IMR-90 (cell line): ENCODE data around the gene NPBWR2. TPM values are rescaled to one million over a fixed set of nuclear protein-coding genes. Genes with fewer than 3 reads are reported as not detected.

Experiments used
- ATAC-seq: fragments of 200-7000 bp; cut with Tn5 transposase; 2 replicates; pipeline ENCODE4 v1.9.1; 2020; ENCODE audit warnings: low read depth, mild to moderate bottlenecking, moderate library complexity
- BruUV-seq: library from RNA; stranded (reverse); fragments of 400-500 nt; replicated peaks from 2 replicates; lab custom pipeline; 2021; lab: Mats Ljungman, UMichigan
- CTCF ChIA-PET: fragments of 300-600 bp; formaldehyde crosslinking; extraction: SDS; loops from one replicate; lab custom pipeline; 2021; ENCODE audit warnings: antibody characterized with exemption; lab: Yijun Ruan, JAX
- POLR2A ChIA-PET: fragments of 300-600 bp; sonication (Branson Sonifier 250); formaldehyde crosslinking; loops from one replicate; lab custom pipeline; 2022; ENCODE audit warnings: antibody characterized with exemption; ENCODE audit not compliant: unreplicated experiment; lab: Charles Lee
- DNase-seq: peaks from one replicate; pipeline ENCODE4 v3.0.0; 2013
- H2AFZ ChIP-seq: replicated peaks from 2 replicates; pipeline ENCODE3; 2013; ENCODE audit warnings: low read length, mild to moderate bottlenecking; ENCODE audit not compliant: poor library complexity
- H2AK5ac ChIP-seq: 2 replicates; pipeline ENCODE4 v1.6.1; 2013; ENCODE audit warnings: low read depth, low read length, inconsistent platforms
- H2AK9ac ChIP-seq: replicated peaks from 2 replicates; pipeline ENCODE3; 2013; ENCODE audit warnings: mild to moderate bottlenecking, low read depth, low read length, moderate library complexity; ENCODE audit not compliant: poor library complexity
- H2BK120ac ChIP-seq: 2 replicates; pipeline ENCODE4 v1.6.1; 2013; ENCODE audit warnings: low read depth, low read length, inconsistent platforms
- H2BK15ac ChIP-seq: 3 replicates; pipeline ENCODE4 v1.6.1; 2013; ENCODE audit warnings: low read depth, low read length, inconsistent platforms
- H2BK20ac ChIP-seq: 2 replicates; pipeline ENCODE4 v1.6.1; 2013; ENCODE audit warnings: low read depth, mild to moderate bottlenecking, inconsistent platforms, low read length, moderate library complexity
- H2BK5ac ChIP-seq: 2 replicates; pipeline ENCODE4 v1.6.1; 2013; ENCODE audit warnings: mild to moderate bottlenecking, low read depth, low read length, inconsistent platforms; ENCODE audit not compliant: poor library complexity, severe bottlenecking
- H3K14ac ChIP-seq: replicated peaks from 2 replicates; pipeline ENCODE4 v1.6.1; 2013; ENCODE audit warnings: low read depth, low read length, inconsistent platforms
- H3K18ac ChIP-seq: 2 replicates; pipeline ENCODE4 v1.6.1; 2013; ENCODE audit warnings: low read depth, low read length, control low read depth
- H3K23ac ChIP-seq: 2 replicates; pipeline ENCODE4 v1.6.1; 2013; ENCODE audit warnings: low read depth, low read length, inconsistent platforms
- H3K27ac ChIP-seq: 2 replicates; pipeline ENCODE4 v1.5.1; 2013; ENCODE audit warnings: mild to moderate bottlenecking, control low read depth, low read length; ENCODE audit not compliant: insufficient read depth
- H3K27me3 ChIP-seq: 2 replicates; pipeline ENCODE4 v1.6.1; 2013; ENCODE audit warnings: low read length; ENCODE audit not compliant: control insufficient read depth, insufficient read depth
- H3K36me3 ChIP-seq: 2 replicates; pipeline ENCODE4 v1.6.1; 2013; ENCODE audit warnings: low read length, mixed read lengths; ENCODE audit not compliant: control insufficient read depth, insufficient read depth
- H3K4ac ChIP-seq: 2 replicates; pipeline ENCODE4 v1.6.1; 2013; ENCODE audit warnings: low read depth, low read length, inconsistent platforms
- H3K4me1 ChIP-seq: 2 replicates; pipeline ENCODE4 v1.6.1; 2013; ENCODE audit warnings: low read length, mixed read lengths; ENCODE audit not compliant: control insufficient read depth, insufficient read depth
- H3K4me2 ChIP-seq: 2 replicates; pipeline ENCODE4 v1.6.1; 2013; ENCODE audit warnings: low read depth, mild to moderate bottlenecking, control low read depth, low read length, moderate library complexity
- H3K4me3 ChIP-seq: 2 replicates; pipeline ENCODE4 v1.5.1; 2013; ENCODE audit warnings: low read depth, mild to moderate bottlenecking, control low read depth, low read length, moderate library complexity; ENCODE audit not compliant: insufficient read depth
- H3K56ac ChIP-seq: 2 replicates; pipeline ENCODE4 v1.6.1; 2013; ENCODE audit warnings: low read length, inconsistent platforms; ENCODE audit not compliant: insufficient read depth; ENCODE audit errors: extremely low read depth
- H3K79me1 ChIP-seq, 2 experiments: 2 replicates each; pipeline ENCODE4 v1.6.1; 2013; ENCODE audit warnings: low read length in 2 of 2, inconsistent platforms in 1 of 2, low read depth in 1 of 2
- H3K9ac ChIP-seq: 2 replicates; pipeline ENCODE4 v1.6.1; 2013; ENCODE audit warnings: low read depth, low read length, control low read depth
- H3K9me1 ChIP-seq: 2 replicates; pipeline ENCODE4 v1.6.1; 2013; ENCODE audit warnings: low read length, inconsistent platforms; ENCODE audit not compliant: insufficient read depth
- H3K9me3 ChIP-seq: 2 replicates; pipeline ENCODE4 v1.6.1; 2013; ENCODE audit warnings: low read length; ENCODE audit not compliant: control insufficient read depth, insufficient read depth
- H4K20me1 ChIP-seq: 2 replicates; pipeline ENCODE4 v1.6.1; 2013; ENCODE audit warnings: low read length, inconsistent platforms; ENCODE audit not compliant: insufficient read depth
- H4K5ac ChIP-seq: 2 replicates; pipeline ENCODE4 v1.6.1; 2013; ENCODE audit warnings: mild to moderate bottlenecking, low read depth, low read length, control low read depth
- H4K8ac ChIP-seq, 2 experiments: 2 replicates each; pipeline ENCODE4 v1.6.1; 2013; ENCODE audit warnings: low read depth in 2 of 2, low read length in 2 of 2, control low read depth in 1 of 2, inconsistent platforms in 1 of 2
- H4K91ac ChIP-seq: 2 replicates; pipeline ENCODE4 v1.6.1; 2013; ENCODE audit warnings: low read depth, low read length, inconsistent platforms; ENCODE audit not compliant: insufficient read depth
- CEBPB ChIP-seq: IDR thresholded peaks from 2 replicates; pipeline ENCODE4 v1.6.1; 2012; ENCODE audit warnings: low read depth, low read length, improper control_type of control experiment
- WGBS, 2 experiments: methylation state at CpG; one replicate each; pipeline versions ENCODE4 v1.1.5 to v1.1.7; 2013; ENCODE audit warnings: missing lambda C conversion rate in 2 of 2; ENCODE audit not compliant: insufficient read length in 1 of 2; ENCODE audit errors: extremely low coverage in 2 of 2; 5-methylcytosine and 5-hydroxymethylcytosine counted together
- dilution Hi-C: fragments of 300-500 bp; cut with HindIII; formaldehyde crosslinking; loops from one replicate; pipeline ENCODE4 v1.14.3; 2018; ENCODE audit warnings: low sequenced_read_pairs; ENCODE audit not compliant: unreplicated experiment
- in situ Hi-C: fragments of 300-500 bp; cut with MboI; formaldehyde crosslinking; loops from 3 replicates; pipeline ENCODE4 v1.14.3; 2019; ENCODE audit warnings: low sequenced_read_pairs, inconsistent platforms, mixed read lengths
- intact Hi-C: fragments of 100-400 bp; cut with micrococcal nuclease; formaldehyde crosslinking; loops from 2 replicates; pipeline ENCODE4 v1.10.0; 2022
- polyA plus RNA-seq, 3 experiments: library from polyadenylated mRNA; depleted of rRNA; stranded (reverse); fragments of >200 nt; gene quantifications; 2 replicates each; pipeline ENCODE4 v1.2.3, GENCODE V29; 2012; ENCODE audit warnings: low replicate concordance in 1 of 3
- total RNA-seq: library from RNA; depleted of rRNA; stranded (reverse); fragments of >200 nt; gene quantifications from 2 replicates; pipeline ENCODE4 v1.2.3, GENCODE V29; 2012

Gene NPBWR2
- total and polyA plus RNA-seq, 2 of the 4 experiments (the other 2 are of a cell fraction): not detected

GRCh38 chr20:64155258-64156135, 48.1 kb upstream of the NPBWR2 start:
- intact Hi-C loops (no loop called here), dilution Hi-C loops (no loop called here), in situ Hi-C loops (no loop called here)
- no peak for ATAC-seq
- Histone ChIP-seq H3K27me3 (peaks cover 27% of the 10 kb centered on the region), H2BK5ac (no peak overlapping the region), H4K91ac (no peak overlapping the region), H3K9ac (no peak overlapping the region), H2AK9ac (no peak overlapping the region), H2BK20ac (no peak overlapping the region), H4K20me1 (no peaks in the 10 kb centered on the region; the same call in 1 of the 2 replicates), H3K79me1 (no peaks in the 10 kb centered on the region), H3K27ac (no peak overlapping the region), H2AFZ (peak overlapping the region; percentile 7), H3K9me1 (peaks cover 3% of the 10 kb centered on the region; the same call in 1 of the 2 replicates), H2BK120ac (no peak overlapping the region), H3K18ac (no peak overlapping the region), H3K4me3 (no peak overlapping the region), H2AK5ac (no peak overlapping the region), H3K9me3 (no peaks in the 10 kb centered on the region), H4K5ac (no peak overlapping the region), H3K23ac (no peak overlapping the region), H4K8ac (no peak overlapping the region), H3K4me1 (no peaks in the 10 kb centered on the region), H3K4me2 (no peak overlapping the region), H3K56ac (no peak overlapping the region), H3K4ac (no peak overlapping the region), H3K14ac (no peak overlapping the region), H2BK15ac (no peak overlapping the region), H3K36me3 (no peaks in the 10 kb centered on the region)
- BruUV-seq: no TSS peak
- no peak for TF ChIP-seq CEBPB
- POLR2A ChIA-PET: no interaction called here
- WGBS, 2 experiments: 50% methylated on average over 14 of the region's 22 CpGs; no CpG with 5 or more reads in 1 of the 2 experiments
- DNase-seq: no peak
- CTCF ChIA-PET: no interaction called here
